Putamen (tissue), 1 donor: ENCODE data around the gene ARMC9.
"Not testable (repeated sequence)": the region's sequence is repeated elsewhere in the genome, so short reads cannot be mapped to it uniquely, and the experiment has no call there.

ENCODE experiments used
- DNase-seq: peaks from one replicate; pipeline ENCODE4 v3.0.0-alpha.2; 2016; ENCODE audit warnings: low spot score

Gene ARMC9

DNA sequence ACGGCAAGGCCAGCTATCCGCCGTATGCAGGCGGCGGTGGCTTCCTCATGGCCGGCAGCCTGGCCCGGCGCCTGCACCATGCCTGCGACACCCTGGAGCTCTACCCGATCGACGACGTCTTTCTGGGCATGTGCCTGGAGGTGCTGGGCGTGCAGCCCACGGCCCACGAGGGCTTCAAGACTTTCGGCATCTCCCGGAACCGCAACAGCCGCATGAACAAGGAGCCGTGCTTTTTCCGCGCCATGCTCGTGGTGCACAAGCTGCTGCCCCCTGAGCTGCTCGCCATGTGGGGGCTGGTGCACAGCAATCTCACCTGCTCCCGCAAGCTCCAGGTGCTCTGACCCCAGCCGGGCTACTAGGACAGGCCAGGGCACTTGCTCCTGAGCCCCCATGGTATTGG is 200.2 kb downstream of the ARMC9 start:
- no peak for DNase-seq

DNA sequence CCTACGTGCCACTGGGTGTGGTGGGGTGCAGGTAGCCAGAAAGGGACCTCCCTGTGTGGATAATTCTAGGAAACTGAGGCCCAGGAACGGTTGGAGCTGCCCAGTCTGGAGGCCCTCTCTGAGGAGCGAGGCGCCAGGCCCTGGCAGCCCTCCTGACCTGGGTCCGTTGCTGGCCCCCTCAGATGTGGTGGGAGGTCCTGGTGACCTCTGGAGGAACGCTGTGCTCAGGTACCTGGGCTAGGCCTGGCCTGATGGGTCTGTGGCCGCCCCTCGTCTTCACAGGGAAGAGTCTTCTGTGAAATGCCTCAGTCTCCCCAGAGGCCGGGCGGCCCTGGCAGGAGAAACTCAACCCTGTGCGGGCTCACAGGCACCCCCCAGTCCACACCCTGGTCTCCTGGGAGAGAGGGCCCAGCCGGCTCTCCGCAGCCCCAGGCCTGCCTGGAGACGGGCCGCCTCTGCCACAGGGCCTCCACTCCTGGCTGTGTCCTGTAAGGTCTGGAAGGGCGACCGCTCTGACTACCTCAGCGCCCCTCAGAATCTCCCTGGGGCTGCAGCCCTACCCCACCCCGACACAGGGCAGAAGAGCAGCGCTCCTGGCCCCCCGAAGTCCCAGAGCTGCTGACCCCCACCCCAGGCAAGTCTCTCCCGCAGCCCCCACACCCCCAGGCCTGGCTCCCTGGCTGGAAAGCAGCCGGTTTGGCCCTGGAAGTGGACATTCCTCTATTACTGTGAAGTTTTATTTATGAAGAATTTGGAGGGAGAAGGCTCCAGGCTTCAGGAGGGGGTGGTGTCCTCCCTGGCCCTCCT is 200.8 kb downstream of the ARMC9 start:
- DNase-seq, result no peak

DNA sequence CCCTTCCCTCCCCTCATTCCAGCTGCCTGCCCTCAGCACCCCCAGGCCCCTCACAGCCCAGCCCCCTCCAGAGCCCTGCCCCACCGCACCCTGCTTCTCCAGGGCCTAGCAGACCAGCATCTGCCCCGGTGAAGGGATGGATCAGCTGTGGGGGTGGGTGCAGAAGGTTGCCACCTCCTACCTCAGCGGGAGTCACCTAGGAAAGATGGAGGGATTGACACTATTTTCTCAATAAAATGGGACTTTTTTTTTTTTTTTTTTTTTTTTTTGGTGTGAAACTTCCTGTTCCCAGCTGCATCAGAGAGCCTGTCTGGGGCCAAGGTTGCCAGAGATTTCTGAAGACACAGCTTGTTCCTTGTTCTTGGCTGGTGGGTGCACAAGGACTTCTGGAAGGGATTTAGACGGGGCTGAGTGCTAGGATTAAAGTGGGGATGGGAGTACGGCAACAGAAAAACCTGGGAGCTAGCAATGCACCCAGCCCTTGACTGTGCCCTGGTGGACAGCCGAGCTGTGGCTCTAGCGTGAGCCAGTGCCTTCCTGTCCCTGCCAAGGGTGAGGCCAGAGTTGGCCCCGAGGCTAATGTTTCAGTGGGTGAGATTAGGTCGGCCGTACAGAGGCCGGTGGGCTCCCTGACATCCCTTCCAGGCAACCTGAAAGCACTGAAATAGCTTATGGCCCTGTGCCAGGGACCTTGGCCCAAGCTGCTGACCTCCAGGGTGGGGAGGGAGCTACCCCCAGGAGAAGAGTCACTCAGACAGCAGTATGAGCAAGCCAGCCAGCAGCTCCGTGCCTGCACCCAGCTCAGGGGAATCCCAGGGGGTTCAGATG is 201.6 kb downstream of the ARMC9 start:
- DNase-seq, result peak; percentile 59

DNA sequence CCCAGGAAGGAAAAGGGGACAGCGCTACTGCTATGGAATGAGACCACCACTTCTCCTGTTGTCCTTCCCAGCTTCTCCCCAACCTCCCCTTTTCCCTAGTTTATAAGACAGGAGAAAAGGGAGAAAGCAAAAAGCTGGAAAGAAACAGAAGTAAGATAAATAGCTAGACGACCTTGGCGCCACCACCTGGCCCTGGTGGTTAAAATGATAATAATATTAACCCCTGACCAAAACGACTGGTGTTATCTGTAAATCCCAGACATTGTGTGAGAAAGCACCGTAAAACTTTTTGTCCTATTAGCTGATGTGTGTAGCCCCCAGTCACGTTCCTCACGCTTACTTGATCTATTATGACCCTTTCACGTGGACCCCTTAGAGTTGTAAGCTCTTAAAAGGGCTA is 202.2 kb downstream of the ARMC9 start:
- not testable (repeated sequence) for DNase-seq

- DNase-seq, result not testable (repeated sequence)
Measured at GRCh38 chr2:231401101-231401500, 202.7 kb downstream of the ARMC9 start.

GRCh38 chr2:231403421-231404182 is 205.2 kb downstream of the ARMC9 start:
- not testable (repeated sequence) for DNase-seq

DNA sequence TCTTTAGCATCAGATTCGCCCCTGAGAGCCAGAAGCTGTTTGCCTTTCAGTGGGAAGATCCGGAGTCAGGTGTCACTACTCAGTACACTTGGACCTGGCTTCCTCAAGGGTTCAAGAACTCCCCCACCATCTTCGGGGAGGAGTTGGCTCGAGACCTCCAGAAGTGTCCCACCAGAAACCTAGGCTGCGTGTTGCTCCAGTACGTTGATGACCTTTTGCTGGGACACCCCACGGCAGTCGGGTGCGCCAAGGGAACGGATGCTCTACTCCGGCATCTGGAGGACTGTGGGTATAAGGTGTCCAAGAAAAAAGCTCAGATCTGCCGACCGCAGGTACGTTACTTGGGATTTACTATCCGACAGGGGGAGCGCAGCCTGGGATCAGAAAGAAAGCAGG is 205.8 kb downstream of the ARMC9 start:
- not testable (repeated sequence) for DNase-seq

- DNase-seq, result not testable (repeated sequence)
Measured at GRCh38 chr2:231405601-231406367, 207.4 kb downstream of the ARMC9 start.

DNA sequence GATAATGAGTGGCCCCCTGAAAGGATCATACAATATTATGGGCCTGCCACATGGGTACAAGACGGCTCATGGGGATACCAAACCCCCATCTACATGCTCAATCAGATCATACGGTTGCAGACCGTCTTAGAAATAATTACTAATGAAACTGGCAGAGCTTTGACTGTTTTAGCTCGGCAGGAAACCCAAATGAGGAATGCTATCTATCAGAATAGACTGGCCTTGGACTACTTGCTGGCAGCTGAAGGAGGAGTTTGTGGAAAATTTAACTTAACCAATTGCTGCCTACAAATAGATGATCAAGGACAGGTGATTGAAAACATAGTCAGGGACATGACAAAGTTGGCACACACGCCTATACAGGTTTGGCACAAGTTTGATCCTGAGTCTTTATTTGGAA is 209.3 kb downstream of the ARMC9 start:
- not testable (repeated sequence) for DNase-seq

GRCh38 chr2:231408304-231408703 is 209.9 kb downstream of the ARMC9 start:
- DNase-seq, result not testable (repeated sequence)

- DNase-seq, result no peak
Measured at GRCh38 chr2:231409776-231410175, 211.3 kb downstream of the ARMC9 start.

DNA sequence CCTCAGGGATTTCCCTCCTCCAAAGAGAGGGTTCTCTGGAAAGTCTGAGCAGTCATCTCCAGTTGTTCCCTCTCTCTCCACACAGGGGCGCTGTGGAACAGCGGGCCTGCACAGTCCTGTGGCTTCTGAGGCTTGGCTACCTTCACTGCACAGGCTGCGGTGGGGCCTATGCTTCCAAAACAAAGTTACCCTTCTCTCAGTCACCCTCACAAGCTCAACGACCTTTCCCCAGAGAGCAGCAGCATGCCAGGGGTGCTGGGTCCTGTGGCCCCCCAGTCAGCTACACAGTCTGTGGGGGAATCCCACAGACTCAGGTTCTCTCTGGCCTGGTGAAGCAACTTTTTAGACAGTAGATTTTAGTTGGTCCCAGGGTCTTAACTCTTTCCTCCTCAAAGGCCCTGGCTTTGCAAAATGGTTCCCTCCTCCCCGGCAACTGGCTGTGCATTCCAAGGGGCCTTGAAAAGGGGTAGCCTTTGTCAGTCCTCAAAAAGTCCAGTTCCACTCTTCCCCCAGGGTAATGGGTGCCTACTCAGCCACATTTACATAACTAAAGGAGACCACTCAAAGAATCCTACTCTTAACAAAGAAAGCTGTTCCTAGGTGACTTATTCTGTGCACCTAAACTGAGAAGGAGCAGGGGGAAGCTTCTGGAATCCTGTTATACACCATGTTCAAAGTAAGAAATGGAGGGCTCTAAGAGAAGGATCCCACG is 212.0 kb downstream of the ARMC9 start:
- no peak for DNase-seq

DNA sequence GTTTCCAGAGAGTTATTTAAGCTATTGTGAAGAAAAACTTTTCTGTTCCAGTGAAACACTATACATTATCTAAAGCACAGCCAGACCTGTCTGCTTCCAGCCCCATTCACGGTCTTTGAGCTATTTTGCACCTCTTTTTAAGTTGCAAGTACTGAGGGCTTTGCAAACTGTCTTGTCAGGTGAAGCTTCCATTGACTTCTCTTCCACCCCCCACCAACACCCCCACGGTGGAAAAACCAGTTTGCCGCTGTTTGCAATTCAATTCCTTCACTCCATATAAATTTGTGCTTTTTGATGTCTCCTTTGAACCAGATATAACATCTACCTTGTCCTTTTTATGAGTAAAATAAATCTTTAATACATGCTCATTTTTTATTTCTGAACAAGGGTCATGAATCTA is 212.8 kb downstream of the ARMC9 start:
- DNase-seq, result peak; percentile 60

DNA sequence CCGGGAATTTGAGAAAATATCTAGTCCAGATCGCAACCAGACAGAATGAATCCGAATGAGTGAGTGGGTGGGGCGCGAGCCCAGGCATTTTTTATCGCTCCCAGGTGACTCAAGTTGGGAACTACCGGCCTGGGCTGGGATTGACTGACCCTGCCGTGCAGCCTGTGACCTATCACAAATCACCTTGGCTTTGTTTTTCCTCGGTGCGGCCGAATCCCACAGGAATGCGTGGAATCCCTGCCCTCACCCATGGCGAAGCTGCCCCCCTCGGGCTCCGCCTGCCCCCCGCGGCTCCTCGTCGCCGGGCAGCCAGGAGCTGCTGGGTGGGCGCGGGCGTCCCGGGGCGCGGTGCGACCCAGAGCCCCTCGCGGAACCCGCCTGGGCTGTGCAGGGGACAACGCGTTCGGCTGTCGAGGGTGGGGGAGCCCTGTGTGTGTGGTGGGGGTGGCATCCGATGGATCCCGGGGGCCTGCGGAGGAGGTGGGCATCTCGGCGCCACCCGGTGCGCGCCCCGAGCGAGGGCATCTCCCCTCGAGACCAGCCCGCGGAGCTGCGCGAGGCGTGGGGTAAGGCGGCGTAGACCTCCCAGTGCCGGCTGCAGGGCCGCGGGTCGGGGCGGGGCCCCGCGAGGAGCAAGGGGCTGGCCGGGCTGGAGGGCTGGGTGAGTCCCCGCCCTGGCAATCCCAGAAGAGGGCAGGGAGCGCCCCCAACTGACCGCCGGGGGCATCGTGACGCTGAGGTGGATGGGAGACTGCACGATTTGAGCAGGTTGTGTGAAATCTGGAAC is 213.6 kb downstream of the ARMC9 start:
- DNase-seq, result peak; percentile 85

DNA sequence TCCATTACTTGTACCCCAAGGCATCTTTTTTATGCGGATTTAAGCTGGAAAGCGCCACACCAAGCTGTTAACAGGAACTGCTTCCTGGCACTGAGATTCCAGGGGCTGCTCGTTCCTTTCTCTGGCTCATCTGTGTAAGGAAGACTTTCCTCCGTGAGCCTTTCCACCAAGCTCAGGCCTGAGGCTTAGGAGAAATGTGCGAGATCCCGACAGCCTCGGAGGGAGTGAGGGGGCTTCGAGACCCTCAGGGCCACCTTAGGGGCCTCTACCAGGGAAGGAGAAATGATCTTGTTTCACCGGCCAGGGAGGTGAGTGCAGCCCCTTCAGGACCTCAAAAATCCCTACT is 214.2 kb downstream of the ARMC9 start:
- DNase-seq, result no peak

DNA sequence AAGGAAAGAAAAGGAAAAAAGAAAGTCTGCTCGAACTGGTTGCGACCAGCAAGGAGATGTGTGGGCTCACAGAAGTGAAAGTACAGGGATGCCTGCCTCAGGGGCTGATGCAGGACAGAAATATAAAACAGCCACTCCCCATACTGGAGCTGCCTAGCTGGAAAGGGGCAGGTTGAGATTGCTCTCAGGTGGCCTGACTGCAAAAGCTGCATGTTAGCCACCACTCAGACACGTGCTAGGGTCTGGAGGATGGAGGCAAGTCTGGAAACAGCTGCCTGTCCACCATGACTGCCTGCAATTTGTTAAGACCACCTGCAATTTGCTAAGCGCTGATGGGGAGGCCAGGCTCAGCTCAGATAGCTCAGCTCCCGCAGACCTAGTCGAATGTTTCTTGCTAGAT is 215.0 kb downstream of the ARMC9 start:
- DNase-seq, result no peak

DNA sequence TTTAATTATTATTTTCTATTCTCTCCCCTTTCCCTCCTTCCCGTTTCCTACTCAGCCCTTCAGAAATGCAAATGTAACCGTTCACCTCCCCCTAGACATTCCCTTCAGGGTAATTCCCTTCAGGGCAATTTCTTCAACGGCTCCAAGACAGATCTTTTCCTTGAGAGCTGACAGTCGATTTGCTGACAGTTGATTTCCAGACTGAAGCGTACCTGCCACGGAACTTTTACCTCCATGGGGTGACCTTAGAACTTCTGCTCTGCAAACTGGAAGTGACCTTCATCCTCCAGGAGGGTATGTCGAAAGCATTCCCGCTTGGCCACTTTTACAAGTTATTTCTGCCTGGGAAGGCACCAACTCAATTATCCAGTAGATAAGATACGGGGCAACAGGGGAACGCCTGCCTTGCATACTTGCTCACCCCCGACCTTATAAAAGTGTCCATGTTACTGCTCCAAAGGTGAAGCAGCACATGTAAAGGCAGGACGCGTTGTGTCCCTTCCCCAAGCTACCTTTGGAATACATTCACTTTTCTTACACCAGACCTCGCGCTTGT is 215.6 kb downstream of the ARMC9 start:
- no peak for DNase-seq

DNA sequence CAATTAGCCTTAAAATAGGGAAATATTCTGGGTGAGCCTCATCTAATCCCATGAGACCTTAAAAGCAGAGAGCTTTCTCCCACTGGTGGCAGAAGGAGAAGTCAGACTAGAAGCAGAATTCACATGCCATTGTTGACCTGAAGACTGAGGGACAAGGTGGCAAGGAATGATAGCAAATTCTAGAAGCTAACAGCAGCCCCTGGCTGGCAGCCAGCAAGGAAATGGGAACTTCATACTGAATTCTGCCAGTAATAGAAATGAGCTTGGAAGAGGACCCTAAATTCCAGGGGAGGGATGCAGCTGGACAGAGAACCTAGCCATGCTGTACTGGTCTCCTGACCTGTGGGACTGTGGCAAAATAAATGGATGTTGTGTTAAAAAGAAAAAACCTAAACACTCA is 216.6 kb downstream of the ARMC9 start:
- no peak for DNase-seq

- DNase-seq, result no peak
Measured at GRCh38 chr2:231418820-231419640, 220.6 kb downstream of the ARMC9 start.
